Spleen (tissue), 7 donors: ENCODE results near the gene MAPK14.

Experiments
- POLR2A ChIP-seq, 3 donors: fragments of 450-650 bp; IDR thresholded peaks; one replicate each; pipeline ENCODE4 v1.5.1; 2017; ENCODE audit warnings: antibody characterized with exemption in 3 of 3, mild to moderate bottlenecking in 1 of 3
- POLR2AphosphoS5 ChIP-seq, 3 donors: sonication (generic); formaldehyde crosslinking; IDR thresholded peaks; one replicate each; pipeline ENCODE4 v1.5.1; 2017; ENCODE audit warnings: antibody characterized with exemption in 3 of 3
- TF ChIP-seq, protein P1 (sequence below), 11 experiments: fragments of 200-600 bp in 7 of 11; fragments of 450-650 bp in 4 of 11; sonication (generic) in 4 of 11; IDR thresholded peaks in 8 of 11; conservative IDR thresholded peaks in 3 of 11; 1 replicate in 7 of 11; 2 replicates in 4 of 11; pipeline versions ENCODE4 v1.4.0 to v1.8.0; 2016 to 2021; ENCODE audit warnings: antibody characterized with exemption in 11 of 11, inconsistent platforms in 4 of 11, mild to moderate bottlenecking in 1 of 11
- donor health status: DM: no; HTN: no; CAD: no; lungs with moderate emphysema.
- donor health status: DM: no; HTN: no; CAD: no.
- donor health status: DM: no; HTN: no; CAD: no.

DNA sequence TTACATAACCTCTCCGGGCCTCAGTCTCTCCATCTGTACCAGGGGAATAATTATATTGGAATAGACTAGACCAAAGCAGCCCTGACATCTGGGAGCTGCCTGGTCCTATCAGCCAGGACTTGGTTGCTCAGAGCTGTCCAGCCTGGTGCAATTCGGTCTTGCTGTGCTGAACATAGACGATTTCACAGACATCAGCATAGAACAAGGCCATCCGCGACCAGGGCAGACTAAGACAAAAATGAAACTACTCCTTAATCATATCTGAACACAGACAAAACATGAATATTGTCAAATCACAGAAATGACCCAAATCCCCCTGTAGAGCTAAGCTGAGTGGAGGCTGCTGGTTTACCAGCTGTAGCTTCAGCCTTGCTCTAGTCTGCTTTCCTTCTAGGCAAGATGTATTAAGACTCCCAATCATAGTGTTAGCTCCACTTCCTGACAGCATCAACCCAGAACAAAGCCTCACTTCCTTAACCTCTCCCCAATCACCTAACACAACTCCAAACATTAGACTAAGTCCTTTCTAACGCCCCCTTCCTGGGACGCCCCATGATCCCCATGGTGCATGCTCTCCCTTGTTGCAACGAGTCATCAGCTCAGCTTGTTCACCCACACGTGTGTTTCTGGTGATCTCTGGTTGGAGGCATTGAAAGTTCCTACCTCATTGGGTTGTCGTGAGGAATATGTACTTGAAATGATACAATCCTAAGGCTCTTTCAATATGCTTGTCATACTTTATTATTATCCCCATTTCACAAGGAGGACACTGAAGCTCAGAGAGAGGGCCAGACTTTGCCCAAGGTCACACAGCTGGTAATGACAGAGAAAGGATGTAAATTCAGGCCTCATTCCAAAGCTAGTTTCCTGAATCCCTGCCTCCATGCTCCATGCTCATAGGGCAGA is 99.2 kb downstream of the MAPK14 start:
- TF ChIP-seq, protein P1, sequence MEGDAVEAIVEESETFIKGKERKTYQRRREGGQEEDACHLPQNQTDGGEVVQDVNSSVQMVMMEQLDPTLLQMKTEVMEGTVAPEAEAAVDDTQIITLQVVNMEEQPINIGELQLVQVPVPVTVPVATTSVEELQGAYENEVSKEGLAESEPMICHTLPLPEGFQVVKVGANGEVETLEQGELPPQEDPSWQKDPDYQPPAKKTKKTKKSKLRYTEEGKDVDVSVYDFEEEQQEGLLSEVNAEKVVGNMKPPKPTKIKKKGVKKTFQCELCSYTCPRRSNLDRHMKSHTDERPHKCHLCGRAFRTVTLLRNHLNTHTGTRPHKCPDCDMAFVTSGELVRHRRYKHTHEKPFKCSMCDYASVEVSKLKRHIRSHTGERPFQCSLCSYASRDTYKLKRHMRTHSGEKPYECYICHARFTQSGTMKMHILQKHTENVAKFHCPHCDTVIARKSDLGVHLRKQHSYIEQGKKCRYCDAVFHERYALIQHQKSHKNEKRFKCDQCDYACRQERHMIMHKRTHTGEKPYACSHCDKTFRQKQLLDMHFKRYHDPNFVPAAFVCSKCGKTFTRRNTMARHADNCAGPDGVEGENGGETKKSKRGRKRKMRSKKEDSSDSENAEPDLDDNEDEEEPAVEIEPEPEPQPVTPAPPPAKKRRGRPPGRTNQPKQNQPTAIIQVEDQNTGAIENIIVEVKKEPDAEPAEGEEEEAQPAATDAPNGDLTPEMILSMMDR (IDR thresholded peaks at IDR 0.05 in 8 of 11, conservative IDR thresholded peaks at IDR 0.05 in 3 of 11) = no peak
- TF ChIP-seq POLR2A (IDR thresholded peaks at IDR 0.05) (no peak), POLR2AphosphoS5 (IDR thresholded peaks at IDR 0.05) (no peak)
